GM18508 (cell line): ENCODE measurements around the gene NENF.
"Not testable (repeated sequence)": the region's sequence is repeated elsewhere in the genome, so short reads cannot be mapped to it uniquely, and the experiment has no call there.

Experiments used
- ATAC-seq: cut with Tn5 transposase; IDR thresholded peaks from one replicate; pipeline ENCODE4 v1.9.1; 2021; ENCODE audit warnings: moderate number of reproducible peaks; ENCODE audit not compliant: insufficient read depth, unreplicated experiment

The NENF gene

GRCh38 chr1:212432661-212433576 is at the start of gene NENF:
NENF (plus strand) TSS chr1:212432920; CDS start chr1:212432944, 24 bp downstream.
- ATAC-seq = peak; percentile 55

- ATAC-seq = no peak
These were observed 46.7 kb upstream of the NENF start for GRCh38 chr1:212386029-212386428.

GRCh38 chr1:212388985-212389716 is 43.6 kb upstream of the NENF start:
- ATAC-seq = no peak

- ATAC-seq = not testable (repeated sequence)
These were observed 36.9 kb upstream of the NENF start for GRCh38 chr1:212395678-212396437.

- no peak for ATAC-seq
These were observed 36.1 kb upstream of the NENF start for GRCh38 chr1:212396638-212397037.

- no peak for ATAC-seq
These were observed 35.5 kb upstream of the NENF start for GRCh38 chr1:212397171-212397570.

- ATAC-seq = no peak
These were observed 31.7 kb upstream of the NENF start for GRCh38 chr1:212401042-212401441.

- ATAC-seq = no peak
These were observed 30.7 kb upstream of the NENF start for GRCh38 chr1:212401838-212402582.

- no peak for ATAC-seq
These were observed 29.9 kb upstream of the NENF start for GRCh38 chr1:212402666-212403321.

- no peak for ATAC-seq
These were observed 22.4 kb upstream of the NENF start for GRCh38 chr1:212410231-212410820.

GRCh38 chr1:212412374-212412773 is 20.3 kb upstream of the NENF start:
- no peak for ATAC-seq

- no peak for ATAC-seq
These were observed 18.8 kb upstream of the NENF start for GRCh38 chr1:212413902-212414327.

GRCh38 chr1:212414328-212415106 is 18.2 kb upstream of the NENF start, which contains the start of gene PACC1:
PACC1 (minus strand) TSS chr1:212414886; CDS start chr1:212414757, 129 bp downstream.
- peak; percentile 95 for ATAC-seq

- peak; percentile 4 for ATAC-seq
These were observed 17.4 kb upstream of the NENF start for GRCh38 chr1:212415107-212415841.

- no peak for ATAC-seq
These were observed 11.6 kb upstream of the NENF start for GRCh38 chr1:212421165-212421564.

GRCh38 chr1:212423879-212424278 is 8.8 kb upstream of the NENF start:
- ATAC-seq = no peak

- ATAC-seq = no peak
These were observed 4.2 kb upstream of the NENF start for GRCh38 chr1:212428496-212428895.
